ENCODE measurements around the gene KRTAP2-4.
"Not testable (repeated sequence)": the region's sequence is repeated elsewhere in the genome, so short reads cannot be mapped to it uniquely, and the experiment has no call there.

Gene KRTAP2-4

DNA sequence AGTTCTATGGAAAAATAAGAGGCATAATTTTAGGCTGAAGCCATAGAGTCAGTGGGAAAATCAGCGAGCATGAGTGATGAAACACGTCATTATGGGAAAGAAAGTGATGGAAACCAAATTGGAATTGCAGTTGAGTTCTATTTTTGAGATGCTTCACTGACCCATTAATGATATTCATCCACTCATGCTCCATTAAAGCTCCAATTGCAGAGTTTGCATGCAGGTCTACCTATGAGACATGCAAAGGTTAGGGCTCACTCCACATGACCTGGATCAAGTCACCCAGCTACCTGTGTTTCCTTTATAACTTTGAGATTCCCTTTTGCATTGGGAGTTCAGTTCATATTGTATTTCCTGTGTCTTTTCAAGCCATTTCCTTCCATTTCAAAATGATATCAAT lies 8.0 kb upstream of the KRTAP2-4 start:
- H3K4me3 ChIP-seq (ENCODE audit: low read depth, low read length), result no peak overlapping the region
- no peak for TF ChIP-seq CTCF (IDR thresholded peaks at IDR 0.05; ENCODE audit: low read depth, low read length)

DNA sequence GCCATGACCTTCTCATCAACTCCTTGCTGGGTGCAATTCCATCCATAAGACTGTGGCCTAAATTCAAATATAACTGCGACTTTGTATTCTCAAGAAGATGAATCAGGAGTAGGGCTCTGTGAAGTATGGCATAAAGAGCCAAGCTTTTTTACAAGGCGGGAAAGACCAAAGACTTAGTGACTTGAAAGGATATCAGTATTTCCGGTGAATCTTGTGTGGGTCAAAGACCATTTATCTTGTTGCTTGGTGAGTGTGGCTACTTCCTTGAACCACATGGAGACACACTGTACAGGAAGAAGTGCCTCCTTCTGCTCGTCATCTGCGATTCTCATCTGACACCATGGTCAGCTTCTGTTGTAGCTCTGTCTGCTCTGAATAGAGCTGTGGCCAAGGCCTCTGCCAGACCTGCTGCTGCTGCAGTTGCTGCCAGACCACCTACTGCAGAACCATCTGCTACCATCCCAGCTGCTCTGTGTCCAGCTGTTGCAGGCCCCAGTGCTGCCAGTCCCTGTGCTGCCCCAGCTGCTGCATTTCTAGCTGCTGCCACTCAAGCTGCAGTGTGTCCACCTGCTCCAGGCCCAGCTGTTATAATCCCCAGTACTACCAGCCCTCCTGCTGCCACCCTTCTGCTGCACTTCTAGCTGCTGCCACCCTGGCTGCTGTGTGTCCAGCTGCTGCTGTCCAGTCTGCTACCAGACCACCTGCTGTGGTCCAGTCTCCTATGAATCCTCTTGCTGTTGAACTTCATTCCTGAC lies 6.1 kb upstream of the KRTAP2-4 start:
- no peak for TF ChIP-seq CTCF (IDR thresholded peaks at IDR 0.05; ENCODE audit: low read depth, low read length)
- H3K4me3 ChIP-seq (ENCODE audit: low read depth, low read length), result no peak overlapping the region

DNA sequence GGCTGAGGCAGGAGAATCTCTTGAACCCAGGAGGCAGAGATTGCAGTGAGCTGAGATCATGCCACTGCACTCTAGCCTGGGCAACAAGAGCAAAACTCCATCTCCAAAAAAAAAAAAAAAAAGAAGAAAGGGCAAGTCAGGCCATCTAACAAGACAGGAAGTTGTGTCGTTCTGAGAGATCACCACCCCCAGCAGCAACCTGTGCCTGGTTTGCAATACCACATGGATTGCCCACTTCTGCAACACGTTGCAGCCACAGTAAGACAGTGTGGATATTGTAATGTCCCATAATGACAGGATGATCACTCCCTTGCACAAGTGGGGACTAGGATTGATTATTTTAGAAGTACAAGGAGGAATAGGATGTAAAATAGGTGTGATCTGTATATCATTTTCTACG lies 3.4 kb upstream of the KRTAP2-4 start:
- no peak for TF ChIP-seq CTCF (IDR thresholded peaks at IDR 0.05; ENCODE audit: low read depth, low read length)

DNA sequence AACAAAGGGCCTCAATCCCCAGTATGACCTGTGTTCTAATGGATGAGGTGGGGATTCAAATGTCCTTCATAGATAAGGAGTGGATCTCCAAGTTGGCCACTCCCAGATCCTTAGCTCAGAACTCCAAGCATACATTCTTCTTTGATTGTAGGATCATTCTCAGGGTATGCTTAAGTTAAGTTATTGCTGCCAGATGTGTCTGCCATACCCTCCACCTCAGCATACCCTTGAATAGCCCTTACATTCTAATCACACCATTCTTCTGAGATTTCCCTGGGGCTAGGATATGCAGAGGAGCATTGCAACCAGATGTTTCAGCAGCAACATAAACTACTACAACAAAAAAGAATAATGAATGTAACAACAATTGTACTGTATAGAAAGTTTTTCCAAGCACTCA lies 1.6 kb upstream of the KRTAP2-4 start:
- TF ChIP-seq CTCF (IDR thresholded peaks at IDR 0.05; ENCODE audit: low read depth, low read length), result no peak
- H3K4me3 ChIP-seq (ENCODE audit: low read depth, low read length), result no peak overlapping the region

More for the DNA sequence above, 3.4 kb upstream of the KRTAP2-4 start:
- no peak overlapping the region for H3K4me3 ChIP-seq (ENCODE audit: low read depth, low read length)

- not testable (repeated sequence) for H3K4me3 ChIP-seq (ENCODE audit: low read depth, low read length)
These were observed 526 bp downstream of the KRTAP2-4 start for GRCh38 chr17:41065016-41065689.

GRCh38 chr17:41064301-41064700 lies 1.4 kb downstream of the KRTAP2-4 start:
- no peak overlapping the region for H3K4me3 ChIP-seq (ENCODE audit: low read depth, low read length)
- no peak for TF ChIP-seq CTCF (IDR thresholded peaks at IDR 0.05; ENCODE audit: low read depth, low read length)

DNA sequence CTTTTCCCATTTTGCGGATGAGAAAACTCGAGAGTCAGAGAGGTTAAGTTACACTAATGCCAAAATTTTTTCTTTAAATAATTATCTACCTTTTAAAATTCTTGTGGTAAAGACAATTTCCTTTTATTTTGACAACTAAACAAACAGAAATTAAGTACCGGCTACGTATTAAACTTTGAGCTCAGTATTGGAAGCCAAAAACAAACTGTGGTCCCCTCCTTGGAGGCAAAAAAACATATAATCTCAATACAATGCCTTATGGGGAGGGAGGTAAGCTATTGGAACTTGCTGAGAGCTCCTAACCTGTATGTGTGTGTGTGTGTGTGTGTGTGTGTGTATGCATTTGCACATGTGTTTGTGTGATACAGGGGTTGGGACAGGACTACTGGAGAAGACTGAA lies 2.2 kb downstream of the KRTAP2-4 start:
- no peak for TF ChIP-seq CTCF (IDR thresholded peaks at IDR 0.05; ENCODE audit: low read depth, low read length)
- H3K4me3 ChIP-seq (ENCODE audit: low read depth, low read length), result no peak overlapping the region
